A549 (cell line): ENCODE measurements around the gene MAPKAP1. TPM values are rescaled to one million over a fixed set of nuclear protein-coding genes. Genes with fewer than 3 reads are reported as not detected.

ENCODE experiments used
- ATAC-seq, 2 experiments: fragments of 200-7000 bp in 1 of 2; fragments of >200 bp in 1 of 2; cut with Nextera tagmentation in 1 of 2; cut with Tn5 transposase in 1 of 2; 3 replicates each; pipeline versions ENCODE4 v1.8.0 to v1.9.1; 2018 to 2020; ENCODE audit warnings: mild to moderate bottlenecking in 1 of 2, moderate library complexity in 1 of 2
- CTCF ChIA-PET: fragments of 300-600 bp; sonication (Branson Sonifier 250); formaldehyde crosslinking; extraction: SDS; loops from one replicate; lab custom pipeline; 2021; ENCODE audit warnings: antibody characterized with exemption, inconsistent platforms; lab: Yijun Ruan, JAX
- POLR2A ChIA-PET: fragments of 350-600 bp; formaldehyde crosslinking; extraction: SDS; loops from one replicate; lab custom pipeline; 2021; ENCODE audit warnings: antibody characterized with exemption, inconsistent platforms; lab: Yijun Ruan, JAX
- DNase-seq, 2 experiments: peaks; one replicate each; pipeline versions ENCODE4 v3.0.0 to v3.0.0-alpha.2; 2011 to 2016; ENCODE audit warnings: low read depth in 1 of 2, low spot score in 1 of 2
- FAIRE-seq: peaks from 2 replicates; lab custom pipeline; 2011; peaks lifted over from hg19 to GRCh38; lab: Jason Lieb, UNC
- H3K27ac ChIP-seq, 2 experiments: fragments of >200 bp; sonication (Bioruptor Twin); formaldehyde crosslinking; 3 replicates each; pipeline ENCODE4 v1.5.1; 2016 to 2017
- H3K4me1 ChIP-seq: fragments of >200 bp; sonication (Bioruptor Twin); formaldehyde crosslinking; 3 replicates; pipeline ENCODE4 v1.6.1; 2016
- H3K4me2 ChIP-seq: fragments of >200 bp; sonication (Bioruptor Twin); formaldehyde crosslinking; 3 replicates; pipeline ENCODE4 v1.6.1; 2016
- H3K4me3 ChIP-seq: fragments of >200 bp; sonication (Bioruptor Twin); formaldehyde crosslinking; 3 replicates; pipeline ENCODE4 v1.5.1; 2016
- H3K9me3 ChIP-seq: fragments of >200 bp; sonication (Bioruptor Twin); formaldehyde crosslinking; 3 replicates; pipeline ENCODE4 v1.6.1; 2016
- BHLHE40 ChIP-seq: IDR thresholded peaks from 2 replicates; pipeline ENCODE4 v1.6.1; 2012; ENCODE audit warnings: low read depth, low read length, inconsistent platforms
- CHD4 ChIP-seq: fragments of 200-600 bp; sonication (generic); IDR thresholded peaks from 2 replicates; pipeline ENCODE4 v1.6.1; 2016; ENCODE audit warnings: antibody characterized with exemption, mild to moderate bottlenecking, borderline replicate concordance
- CTCF ChIP-seq: fragments of >200 bp; sonication (Bioruptor Twin); formaldehyde crosslinking; IDR thresholded peaks from 3 replicates; pipeline ENCODE4 v1.5.1; 2016
- ESRRA ChIP-seq: fragments of 150-350 bp; IDR thresholded peaks from 2 replicates; pipeline ENCODE4 v1.6.1; 2014; ENCODE audit warnings: mild to moderate bottlenecking, low read length, borderline replicate concordance
- FOXS1 ChIP-seq: fragments of 250-450 bp; sonication (Bioruptor Pico); IDR thresholded peaks from 2 replicates; pipeline ENCODE4 v1.5.0; 2020; ENCODE audit warnings: mild to moderate bottlenecking, moderate library complexity
- GATA3 ChIP-seq: IDR thresholded peaks from 2 replicates; pipeline ENCODE4 v1.6.1; 2012; ENCODE audit warnings: borderline replicate concordance
- HMGXB4 ChIP-seq: fragments of 250-450 bp; sonication (Bioruptor Pico); IDR thresholded peaks from 2 replicates; pipeline ENCODE4 v1.5.0; 2021; ENCODE audit warnings: mild to moderate bottlenecking, moderate library complexity, borderline replicate concordance
- HOXB13 ChIP-seq: fragments of 250-450 bp; sonication (Bioruptor Pico); IDR thresholded peaks from 2 replicates; pipeline ENCODE4 v1.5.0; 2020; ENCODE audit warnings: low read depth, mild to moderate bottlenecking, moderate library complexity
- JUN ChIP-seq, 2 experiments: fragments of >200 bp; sonication (Bioruptor Twin); formaldehyde crosslinking; IDR thresholded peaks; 2 replicates in 1 of 2; 3 replicates in 1 of 2; pipeline ENCODE4 v1.6.1; 2016 to 2017
- MAFK ChIP-seq: fragments of 450-650 bp; IDR thresholded peaks from 2 replicates; pipeline ENCODE4 v1.6.1; 2014; ENCODE audit not compliant: partially characterized antibody
- MAZ ChIP-seq: fragments of 150-350 bp; IDR thresholded peaks from 2 replicates; pipeline ENCODE4 v1.6.1; 2014; ENCODE audit warnings: antibody characterized with exemption, low read depth, low read length, borderline replicate concordance
- MYC ChIP-seq: IDR thresholded peaks from 2 replicates; pipeline ENCODE4 v1.6.1; 2012; ENCODE audit warnings: mild to moderate bottlenecking, inconsistent platforms, low read length, improper control_type of control experiment, borderline replicate concordance
- PBX3 ChIP-seq: IDR thresholded peaks from 2 replicates; pipeline ENCODE4 v1.6.1; 2012
- PHF8 ChIP-seq: fragments of 200-600 bp; sonication (generic); IDR thresholded peaks from 2 replicates; pipeline ENCODE4 v1.6.1; 2016; ENCODE audit warnings: low read depth, mild to moderate bottlenecking, antibody characterized with exemption, moderate library complexity, borderline replicate concordance
- RARB ChIP-seq: fragments of 250-450 bp; sonication (Bioruptor Pico); IDR thresholded peaks from 2 replicates; pipeline ENCODE4 v1.8.0; 2021; ENCODE audit warnings: mild to moderate bottlenecking, moderate library complexity
- RNF2 ChIP-seq: fragments of 200-600 bp; sonication (generic); IDR thresholded peaks from 2 replicates; pipeline ENCODE4 v1.6.1; 2016; ENCODE audit warnings: low read depth, mild to moderate bottlenecking, antibody characterized with exemption, moderate library complexity, borderline replicate concordance
- TP53 ChIP-seq: fragments of 250-450 bp; sonication (Bioruptor Pico); IDR thresholded peaks from 2 replicates; pipeline ENCODE4 v1.5.0; 2021; ENCODE audit warnings: mild to moderate bottlenecking, moderate library complexity
- ZFP36 ChIP-seq: fragments of 450-650 bp; IDR thresholded peaks from 2 replicates; pipeline ENCODE4 v1.6.1; 2014; ENCODE audit warnings: borderline replicate concordance; ENCODE audit not compliant: partially characterized antibody
- ZNF302 ChIP-seq: fragments of 250-450 bp; sonication (Bioruptor Pico); IDR thresholded peaks from 2 replicates; pipeline ENCODE4 v1.9.0; 2021; ENCODE audit warnings: inconsistent platforms, mild to moderate bottlenecking, moderate library complexity
- WGBS: methylation state at CpG from one replicate; pipeline ENCODE4 v1.1.6; 2017; ENCODE audit errors: missing lambda C conversion rate; 5-methylcytosine and 5-hydroxymethylcytosine counted together
- polyA plus RNA-seq, 4 experiments: library from polyadenylated mRNA; depleted of rRNA in 3 of 4; stranded (reverse); fragments of >200 nt; fragmentation: RNase III in 1 of 4; extraction: RNeasy Plus Mini Kit Qiagen cat#74134 plus additional on column Dnase treatment in 1 of 4; gene quantifications; 2 replicates in 3 of 4; 3 replicates in 1 of 4; pipeline ENCODE4 v1.2.3, GENCODE V29; 2011 to 2017
- TF ChIP-seq, protein P1 (sequence below): fragments of 250-450 bp; sonication (Bioruptor Pico); IDR thresholded peaks from 2 replicates; pipeline ENCODE4 v1.5.0; 2020; ENCODE audit warnings: low read depth, mild to moderate bottlenecking, moderate library complexity
- TF ChIP-seq, protein P2 (sequence below): fragments of 150-350 bp; IDR thresholded peaks from 2 replicates; pipeline ENCODE4 v1.6.1; 2014; ENCODE audit warnings: low read depth, mild to moderate bottlenecking, low read length
- TF ChIP-seq, protein P3 (sequence below): IDR thresholded peaks from 2 replicates; pipeline ENCODE4 v1.6.1; 2012

Gene MAPKAP1
- polyA plus RNA-seq, 2 of the 4 experiments (the other 2 are of a cell fraction): 49.9 to 119 TPM

- Histone ChIP-seq H3K4me1 (0 out of 3 replicates have a peak, but pooled peaks cover 4% of the 10 kb centered on the region), H3K4me3 (no peak overlapping the region), H3K27ac (no peak overlapping the region), H3K4me2 (no peak overlapping the region), H3K9me3 (no peaks in the 10 kb centered on the region)
- ChIA-PET CTCF (no interaction called here), POLR2A (no interaction called here)
- FAIRE-seq (no peak), DNase-seq (no peak)
- WGBS: 63% methylated on average over 4 of the region's 4 CpGs
- TF ChIP-seq, protein P1, sequence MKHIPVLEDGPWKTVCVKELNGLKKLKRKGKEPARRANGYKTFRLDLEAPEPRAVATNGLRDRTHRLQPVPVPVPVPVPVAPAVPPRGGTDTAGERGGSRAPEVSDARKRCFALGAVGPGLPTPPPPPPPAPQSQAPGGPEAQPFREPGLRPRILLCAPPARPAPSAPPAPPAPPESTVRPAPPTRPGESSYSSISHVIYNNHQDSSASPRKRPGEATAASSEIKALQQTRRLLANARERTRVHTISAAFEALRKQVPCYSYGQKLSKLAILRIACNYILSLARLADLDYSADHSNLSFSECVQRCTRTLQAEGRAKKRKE (CRISPR knock-in tag): no peak
- TF ChIP-seq MAZ (no peak), CTCF (no peak), MYC (no peak), GATA3 (no peak), ZFP36 (no peak), CHD4 (no peak)
- TF ChIP-seq, all 56 proteins: peak for 0
- no peak for ATAC-seq
These were observed 117.7 kb downstream of the MAPKAP1 start for GRCh38 chr9:125589287-125589686.

DNA sequence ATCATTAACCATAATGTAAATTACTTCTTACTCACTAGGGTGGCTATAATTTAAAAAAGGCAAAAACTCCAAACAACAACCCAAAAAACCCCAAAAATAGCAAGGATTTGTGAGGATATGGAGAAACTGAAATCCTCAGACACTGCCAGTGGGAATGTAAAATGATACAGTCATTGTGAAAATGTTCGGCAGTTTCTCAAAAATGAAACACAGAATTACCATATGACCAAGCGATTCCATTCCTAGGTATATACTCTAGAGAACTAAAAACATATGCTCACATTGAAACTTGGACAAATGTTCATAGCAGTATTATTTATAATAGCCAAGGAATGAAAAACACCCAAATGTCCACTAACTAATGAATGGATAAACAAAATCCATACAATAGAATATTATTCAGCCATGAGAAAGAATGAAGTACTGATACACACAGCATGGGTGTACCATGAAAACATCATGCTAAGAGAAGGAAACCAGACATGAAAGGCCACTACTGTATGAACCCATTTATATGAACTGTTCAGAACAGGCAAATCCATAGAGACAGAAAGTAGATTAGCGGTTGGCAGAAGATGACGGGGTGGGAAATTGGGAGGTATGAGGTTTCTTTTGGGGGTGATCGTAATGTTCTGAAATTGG lies 119.1 kb downstream of the MAPKAP1 start:
- ChIA-PET CTCF (no interaction called here), POLR2A (no interaction called here)
- Histone ChIP-seq H3K4me1 (no peaks in the 10 kb centered on the region), H3K27ac (no peak overlapping the region), H3K4me2 (no peak overlapping the region), H3K4me3 (no peak overlapping the region), H3K9me3 (no peaks in the 10 kb centered on the region)
- 90% methylated on average over 5 of the region's 5 CpGs for WGBS
- DNase-seq (no peak), FAIRE-seq (no peak), ATAC-seq (no peak)
- TF ChIP-seq PBX3 (no peak), JUN (IDR thresholded peaks at IDR 0.05) (no peak), HMGXB4 (no peak), ZNF302 (CRISPR knock-in tag) (no peak), CHD4 (no peak), HOXB13 (CRISPR knock-in tag) (no peak)

GRCh38 chr9:125586172-125586511 lies 120.9 kb downstream of the MAPKAP1 start:
- TF ChIP-seq, protein P2, sequence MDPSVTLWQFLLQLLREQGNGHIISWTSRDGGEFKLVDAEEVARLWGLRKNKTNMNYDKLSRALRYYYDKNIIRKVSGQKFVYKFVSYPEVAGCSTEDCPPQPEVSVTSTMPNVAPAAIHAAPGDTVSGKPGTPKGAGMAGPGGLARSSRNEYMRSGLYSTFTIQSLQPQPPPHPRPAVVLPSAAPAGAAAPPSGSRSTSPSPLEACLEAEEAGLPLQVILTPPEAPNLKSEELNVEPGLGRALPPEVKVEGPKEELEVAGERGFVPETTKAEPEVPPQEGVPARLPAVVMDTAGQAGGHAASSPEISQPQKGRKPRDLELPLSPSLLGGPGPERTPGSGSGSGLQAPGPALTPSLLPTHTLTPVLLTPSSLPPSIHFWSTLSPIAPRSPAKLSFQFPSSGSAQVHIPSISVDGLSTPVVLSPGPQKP: no peak
- TF ChIP-seq HOXB13 (CRISPR knock-in tag): no peak
- no peak for TF ChIP-seq RNF2
- TF ChIP-seq RARB: no peak
- no peak for TF ChIP-seq MAZ
- no peak for TF ChIP-seq MAFK
- TF ChIP-seq, protein P3, sequence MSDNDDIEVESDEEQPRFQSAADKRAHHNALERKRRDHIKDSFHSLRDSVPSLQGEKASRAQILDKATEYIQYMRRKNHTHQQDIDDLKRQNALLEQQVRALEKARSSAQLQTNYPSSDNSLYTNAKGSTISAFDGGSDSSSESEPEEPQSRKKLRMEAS: no peak
- no peak for TF ChIP-seq ESRRA
- no peak for TF ChIP-seq BHLHE40
- TF ChIP-seq TP53 (CRISPR knock-in tag): no peak
- TF ChIP-seq FOXS1 (CRISPR knock-in tag): no peak
- no peak for TF ChIP-seq GATA3
- no peak for TF ChIP-seq PHF8
- ChIA-PET POLR2A (no interaction called here), CTCF (interaction anchor here (2.4 kb wide), 1 partner anchor 28 kb away, joined by 9 read pairs; no protein-coding TSS in a partner anchor)
- Histone ChIP-seq H3K27ac (no peak overlapping the region), H3K9me3 (no peaks in the 10 kb centered on the region), H3K4me1 (no peaks in the 10 kb centered on the region), H3K4me2 (no peak overlapping the region), H3K4me3 (no peak overlapping the region)
- WGBS: 88% methylated on average over 3 of the region's 3 CpGs
- no peak for FAIRE-seq
- ATAC-seq: no peak
- no peak for DNase-seq
